Activated T-helper 9 cell treated with anti-CD3 and anti-CD28 coated beads, Interleukin-2, amount 50 U/mL, for 16 hours (primary cell): ENCODE measurements around the gene APOL3.
"Not testable (repeated sequence)": the region's sequence is repeated elsewhere in the genome, so short reads cannot be mapped to it uniquely, and the experiment has no call there.

Experiments used
- DNase-seq: peaks from one replicate; pipeline ENCODE4 v3.0.0-alpha.2; 2020; ENCODE audit warnings: low read depth

The APOL3 gene

GRCh38 chr22:36156515-36157419, 3.8 kb downstream of the APOL3 start:
- peak; percentile 65 for DNase-seq

GRCh38 chr22:36156119-36156514, 4.4 kb downstream of the APOL3 start:
- no peak for DNase-seq

- DNase-seq: no peak
These were observed 4.9 kb downstream of the APOL3 start for GRCh38 chr22:36155702-36156101.

- no peak for DNase-seq
These were observed 6.1 kb downstream of the APOL3 start for GRCh38 chr22:36154423-36154945.

GRCh38 chr22:36153501-36154422, 6.8 kb downstream of the APOL3 start:
- DNase-seq: no peak

GRCh38 chr22:36152821-36153220, 7.7 kb downstream of the APOL3 start:
- not testable (repeated sequence) for DNase-seq

GRCh38 chr22:36152088-36152487, 8.5 kb downstream of the APOL3 start:
- no peak for DNase-seq

- DNase-seq: no peak
These were observed 9.5 kb downstream of the APOL3 start for GRCh38 chr22:36151006-36151595.

GRCh38 chr22:36149441-36149840, 11.1 kb downstream of the APOL3 start:
- no peak for DNase-seq

- DNase-seq: no peak
These were observed 12.1 kb downstream of the APOL3 start for GRCh38 chr22:36148411-36148810.

- no peak for DNase-seq
These were observed 13.3 kb downstream of the APOL3 start for GRCh38 chr22:36147196-36147791.

GRCh38 chr22:36145881-36146280, 14.7 kb downstream of the APOL3 start:
- no peak for DNase-seq

GRCh38 chr22:36144886-36145541, 15.5 kb downstream of the APOL3 start:
- DNase-seq: no peak

- no peak for DNase-seq
These were observed 16.6 kb downstream of the APOL3 start for GRCh38 chr22:36143956-36144355.

- no peak for DNase-seq
These were observed 17.3 kb downstream of the APOL3 start for GRCh38 chr22:36143066-36143815.

- DNase-seq: no peak
These were observed 19.1 kb downstream of the APOL3 start for GRCh38 chr22:36141481-36141880.

GRCh38 chr22:36138709-36139108, 21.8 kb downstream of the APOL3 start:
- not testable (repeated sequence) for DNase-seq

- no peak for DNase-seq
These were observed 23.6 kb downstream of the APOL3 start for GRCh38 chr22:36136988-36137387.

GRCh38 chr22:36136475-36136874, 24.1 kb downstream of the APOL3 start:
- no peak for DNase-seq

- DNase-seq: no peak
These were observed 25.1 kb downstream of the APOL3 start for GRCh38 chr22:36135306-36135980.
